Measurements from ENCODE around the gene HECTD2.

Gene HECTD2

GRCh38 chr10:91496016-91496415 is 85.9 kb downstream of the HECTD2 start:
- Histone ChIP-seq H3K4me1 (no peaks in the 10 kb centered on the region), H4K20me1 (no peaks in the 10 kb centered on the region), H3K4me2 (no peak overlapping the region), H3K36me3 (no peaks in the 10 kb centered on the region), H3K27me3 (no peaks in the 10 kb centered on the region; the same call in 1 of the 2 replicates), H3K4me3 (no peak overlapping the region), H3K9ac (no peak overlapping the region), H3K27ac (no peak overlapping the region), H3K9me3 (no peaks in the 10 kb centered on the region)
- no peak for TF ChIP-seq Cebpa-rat (IDR thresholded peaks at IDR 0.05)

- Histone ChIP-seq H3K9me3 (no peaks in the 10 kb centered on the region), H3K9ac (no peak overlapping the region), H4K20me1 (no peaks in the 10 kb centered on the region), H3K4me3 (no peak overlapping the region), H3K27ac (no peak overlapping the region), H3K4me1 (no peaks in the 10 kb centered on the region), H3K27me3 (no peaks in the 10 kb centered on the region), H3K4me2 (no peak overlapping the region), H3K36me3 (no peaks in the 10 kb centered on the region)
- TF ChIP-seq Cebpa-rat (IDR thresholded peaks at IDR 0.05), result no peak
Measured at GRCh38 chr10:91511549-91512330, 101.6 kb downstream of the HECTD2 start.

GRCh38 chr10:91512458-91512857 is 102.3 kb downstream of the HECTD2 start:
- no peak overlapping the region for H3K9ac ChIP-seq
- no peak for TF ChIP-seq Cebpa-rat (IDR thresholded peaks at IDR 0.05)
- H3K9me3 ChIP-seq, result no peaks in the 10 kb centered on the region
- no peaks in the 10 kb centered on the region for H3K27me3 ChIP-seq
- H3K4me1 ChIP-seq, result no peaks in the 10 kb centered on the region
- no peak overlapping the region for H3K27ac ChIP-seq
- no peak overlapping the region for H3K4me2 ChIP-seq
- no peaks in the 10 kb centered on the region for H4K20me1 ChIP-seq
- H3K36me3 ChIP-seq, result no peaks in the 10 kb centered on the region
- no peak overlapping the region for H3K4me3 ChIP-seq

- no peak for TF ChIP-seq Cebpa-rat (IDR thresholded peaks at IDR 0.05)
- H3K4me3 ChIP-seq, result no peak overlapping the region
Measured at GRCh38 chr10:91513598-91514424, 103.7 kb downstream of the HECTD2 start.

GRCh38 chr10:91514787-91515186 is 104.6 kb downstream of the HECTD2 start:
- no peaks in the 10 kb centered on the region for H3K36me3 ChIP-seq
- TF ChIP-seq Cebpa-rat (IDR thresholded peaks at IDR 0.05), result no peak
- H3K9ac ChIP-seq, result no peak overlapping the region
- H3K4me3 ChIP-seq, result no peak overlapping the region
- no peak overlapping the region for H3K27ac ChIP-seq
- H3K4me1 ChIP-seq, result no peaks in the 10 kb centered on the region
- H3K9me3 ChIP-seq, result no peaks in the 10 kb centered on the region
- no peak overlapping the region for H3K4me2 ChIP-seq
- no peaks in the 10 kb centered on the region for H3K27me3 ChIP-seq
- H4K20me1 ChIP-seq, result no peaks in the 10 kb centered on the region

More at GRCh38 chr10:91513598-91514424, 103.7 kb downstream of the HECTD2 start:
- no peak overlapping the region for H3K27ac ChIP-seq
- no peak overlapping the region for H3K9ac ChIP-seq
- H3K27me3 ChIP-seq, result no peaks in the 10 kb centered on the region
- no peaks in the 10 kb centered on the region for H3K36me3 ChIP-seq
- no peaks in the 10 kb centered on the region for H3K4me1 ChIP-seq
- H3K4me2 ChIP-seq, result no peak overlapping the region
- H4K20me1 ChIP-seq, result no peaks in the 10 kb centered on the region
- H3K9me3 ChIP-seq, result no peaks in the 10 kb centered on the region

GRCh38 chr10:91517394-91517793 is 107.2 kb downstream of the HECTD2 start:
- H3K27me3 ChIP-seq, result no peaks in the 10 kb centered on the region
- 0 out of 2 replicates have a peak, but pooled peaks cover 2% of the 10 kb centered on the region for H3K9me3 ChIP-seq
- no peak overlapping the region for H3K4me2 ChIP-seq
- no peaks in the 10 kb centered on the region for H4K20me1 ChIP-seq
- H3K27ac ChIP-seq, result no peak overlapping the region
- H3K4me3 ChIP-seq, result no peak overlapping the region
- no peaks in the 10 kb centered on the region for H3K36me3 ChIP-seq
- no peak overlapping the region for H3K9ac ChIP-seq
- H3K4me1 ChIP-seq, result no peaks in the 10 kb centered on the region
- TF ChIP-seq Cebpa-rat (IDR thresholded peaks at IDR 0.05), result no peak

- Histone ChIP-seq H3K9me3 (0 out of 2 replicates have a peak, but pooled peaks cover 4% of the 10 kb centered on the region), H3K27me3 (no peaks in the 10 kb centered on the region), H3K9ac (no peak overlapping the region), H3K4me2 (no peak overlapping the region), H3K27ac (no peak overlapping the region), H3K4me1 (no peaks in the 10 kb centered on the region), H4K20me1 (no peaks in the 10 kb centered on the region), H3K36me3 (no peaks in the 10 kb centered on the region), H3K4me3 (no peak overlapping the region)
- no peak for TF ChIP-seq Cebpa-rat (IDR thresholded peaks at IDR 0.05)
Measured at GRCh38 chr10:91519899-91520514, 109.9 kb downstream of the HECTD2 start.

- no peak overlapping the region for H3K9ac ChIP-seq
- TF ChIP-seq Cebpa-rat (IDR thresholded peaks at IDR 0.05), result no peak
- no peak overlapping the region for H3K4me3 ChIP-seq
- no peak overlapping the region for H3K4me2 ChIP-seq
- no peak overlapping the region for H3K27ac ChIP-seq
- no peaks in the 10 kb centered on the region for H4K20me1 ChIP-seq
- no peaks in the 10 kb centered on the region for H3K36me3 ChIP-seq
- no peaks in the 10 kb centered on the region for H3K27me3 ChIP-seq
- 0 out of 2 replicates have a peak, but pooled peaks cover 4% of the 10 kb centered on the region for H3K9me3 ChIP-seq
- no peaks in the 10 kb centered on the region for H3K4me1 ChIP-seq
Measured at GRCh38 chr10:91520661-91521060, 110.5 kb downstream of the HECTD2 start.

GRCh38 chr10:91521439-91521838 is 111.3 kb downstream of the HECTD2 start:
- Histone ChIP-seq H3K4me1 (peaks cover 6% of the 10 kb centered on the region), H3K4me3 (no peak overlapping the region), H3K27ac (no peak overlapping the region), H3K9ac (no peak overlapping the region), H4K20me1 (no peaks in the 10 kb centered on the region), H3K4me2 (no peak overlapping the region), H3K36me3 (no peaks in the 10 kb centered on the region), H3K9me3 (0 out of 2 replicates have a peak, but pooled peaks cover 4% of the 10 kb centered on the region), H3K27me3 (no peaks in the 10 kb centered on the region)
- TF ChIP-seq Cebpa-rat (IDR thresholded peaks at IDR 0.05), result no peak
